Cardiac muscle cell (in vitro differentiated cells and primary cell): ENCODE measurements around the gene LIPC. TPM values are rescaled to one million over a fixed set of nuclear protein-coding genes. Genes with fewer than 3 reads are reported as not detected.

Source experiments
- DNase-seq, 2 donors: peaks; one replicate each; pipeline versions ENCODE4 v3.0.0 to v3.0.0-alpha.2; 2010 to 2017; ENCODE audit warnings: low read depth in 1 of 2, low spot score in 1 of 2
- H3K27ac ChIP-seq: fragments of 200-600 bp; sonication (generic); 2 replicates; pipeline ENCODE4 v1.5.1; 2016
- H3K27me3 ChIP-seq: fragments of 200-600 bp; sonication (generic); 2 replicates; pipeline ENCODE4 v1.6.0; 2016; ENCODE audit warnings: control low read depth
- H3K36me3 ChIP-seq: fragments of 200-600 bp; sonication (generic); 2 replicates; pipeline ENCODE4 v1.5.1; 2016; ENCODE audit warnings: control low read depth
- H3K4me1 ChIP-seq: fragments of 200-600 bp; sonication (generic); 2 replicates; pipeline ENCODE4 v1.8.1; 2017; ENCODE audit warnings: low read depth, mild to moderate bottlenecking, mixed run types
- H3K4me3 ChIP-seq: fragments of 200-600 bp; sonication (generic); 2 replicates; pipeline ENCODE4 v1.5.1; 2016; ENCODE audit warnings: mild to moderate bottlenecking
- H3K9me3 ChIP-seq: fragments of 200-600 bp; sonication (generic); 2 replicates; pipeline ENCODE4 v1.5.1; 2017; ENCODE audit warnings: low read depth, mild to moderate bottlenecking, control low read depth
- CTCF ChIP-seq: IDR thresholded peaks from 2 replicates; pipeline ENCODE4 v1.5.1; 2012; ENCODE audit warnings: low read depth, mild to moderate bottlenecking, low read length
- polyA plus RNA-seq: library from polyadenylated mRNA; unstranded; fragments of >200 nt; fragmentation: Nextera tagmentation; extraction: Ambion mirVana; gene quantifications from 2 replicates; pipeline ENCODE4 v1.2.1, GENCODE V29; 2016
- total RNA-seq: library from RNA; depleted of rRNA; stranded (reverse); fragments of >200 nt; gene quantifications from 2 replicates; pipeline ENCODE4 v1.2.3, GENCODE V29; 2016

LIPC gene
- total and polyA plus RNA-seq, 2 experiments from 2014 or later, result not detected

GRCh38 chr15:58605931-58606530 lies 174.2 kb downstream of the LIPC start:
- Histone ChIP-seq H3K4me3 (no peak overlapping the region), H3K36me3 (peaks cover 9% of the 10 kb centered on the region), H3K9me3 (no peaks in the 10 kb centered on the region), H3K27me3 (no peaks in the 10 kb centered on the region), H3K27ac (no peak overlapping the region), H3K4me1 (no peaks in the 10 kb centered on the region)
- no peak for TF ChIP-seq CTCF
- no peak for DNase-seq

- no peak overlapping the region for H3K27ac ChIP-seq
- no peak for DNase-seq
- no peak overlapping the region for H3K4me3 ChIP-seq
- TF ChIP-seq CTCF, result no peak
- no peaks in the 10 kb centered on the region for H3K27me3 ChIP-seq
- H3K4me1 ChIP-seq, result no peaks in the 10 kb centered on the region
- H3K9me3 ChIP-seq, result no peaks in the 10 kb centered on the region
- H3K36me3 ChIP-seq, result peaks cover 14% of the 10 kb centered on the region
Observed at GRCh38 chr15:58606577-58607080, 174.8 kb downstream of the LIPC start.

DNA sequence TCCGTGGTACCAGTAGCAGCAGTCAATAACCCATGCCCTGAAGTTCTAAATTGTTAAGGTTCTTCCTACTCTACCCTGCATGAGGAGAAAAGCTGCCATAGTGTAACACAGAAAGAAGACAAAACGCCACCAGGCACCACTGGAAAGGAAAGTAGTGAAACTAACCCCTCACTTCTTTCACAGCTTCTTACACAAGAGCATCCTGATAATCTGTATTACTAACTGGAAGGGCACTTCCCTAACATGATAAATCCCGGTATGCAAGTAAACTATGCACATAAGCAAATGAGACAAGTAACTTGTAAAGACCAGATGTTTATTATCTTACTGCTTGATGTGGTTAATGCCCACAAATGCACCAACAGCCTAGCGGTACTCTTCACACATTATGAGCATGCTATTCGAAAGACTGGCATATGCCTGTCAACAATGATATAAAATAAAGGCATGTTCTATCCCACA lies 176.4 kb downstream of the LIPC start:
- Histone ChIP-seq H3K4me3 (no peak overlapping the region), H3K4me1 (no peaks in the 10 kb centered on the region), H3K27ac (no peak overlapping the region), H3K9me3 (no peaks in the 10 kb centered on the region), H3K36me3 (peaks cover 14% of the 10 kb centered on the region), H3K27me3 (no peaks in the 10 kb centered on the region)
- TF ChIP-seq CTCF, result no peak
- DNase-seq, result peak in 1 of 2 donors; percentile 86

- Histone ChIP-seq H3K27ac (no peak overlapping the region), H3K9me3 (no peaks in the 10 kb centered on the region), H3K4me3 (no peak overlapping the region), H3K4me1 (no peaks in the 10 kb centered on the region), H3K27me3 (no peaks in the 10 kb centered on the region), H3K36me3 (peaks cover 14% of the 10 kb centered on the region)
- TF ChIP-seq CTCF, result no peak
- DNase-seq, result no peak
Observed at GRCh38 chr15:58608711-58609110, 176.9 kb downstream of the LIPC start.

- Histone ChIP-seq H3K36me3 (peaks cover 14% of the 10 kb centered on the region), H3K27me3 (no peaks in the 10 kb centered on the region), H3K27ac (no peak overlapping the region), H3K9me3 (no peaks in the 10 kb centered on the region), H3K4me3 (no peak overlapping the region), H3K4me1 (no peaks in the 10 kb centered on the region)
- DNase-seq, result no peak
- no peak for TF ChIP-seq CTCF
Observed at GRCh38 chr15:58611731-58612676, 180.2 kb downstream of the LIPC start.
